KBM-7 (cell line): ENCODE data around the gene P2RY1.
"Not testable (repeated sequence)": the region's sequence is repeated elsewhere in the genome, so short reads cannot be mapped to it uniquely, and the experiment has no call there.

ENCODE experiments used
- DNase-seq: peaks from one replicate; pipeline ENCODE4 v3.0.0-alpha.2; 2015
- in situ Hi-C: fragments of 300-500 bp; cut with MboI; formaldehyde crosslinking; loops from 2 replicates; pipeline ENCODE4 v1.14.3; 2020; ENCODE audit warnings: low sequenced_read_pairs, low pct_unique_long_range_greater_than_20kb, mixed read lengths

P2RY1 gene

DNA sequence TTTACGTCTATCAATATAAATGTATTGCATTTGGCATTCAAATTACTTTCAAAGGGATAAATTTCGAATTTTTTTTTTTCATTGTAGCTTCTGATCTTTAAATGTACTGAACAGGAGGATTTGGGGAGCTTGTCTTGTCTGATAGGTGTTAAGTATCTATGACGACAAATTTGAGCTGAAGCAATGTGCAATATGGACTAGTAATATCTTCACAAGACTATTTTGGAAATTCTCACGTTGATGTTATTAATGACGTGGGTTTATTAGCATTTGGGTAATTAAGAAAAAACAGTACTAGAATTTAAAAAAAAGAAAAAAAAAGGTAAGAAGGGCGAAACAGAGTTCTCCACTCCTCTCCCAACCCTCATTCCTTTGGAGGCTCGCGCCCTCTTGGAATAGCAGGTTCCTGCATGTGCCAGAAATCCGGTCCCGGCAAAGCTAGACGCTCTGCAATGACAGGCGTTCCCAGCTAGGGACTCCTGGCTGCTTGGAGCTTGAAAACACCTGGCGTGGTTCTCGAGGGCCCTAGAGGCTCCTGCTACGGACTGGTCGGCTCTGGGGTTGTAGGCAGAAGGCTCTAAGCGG is 648 bp upstream of the P2RY1 start:
- in situ Hi-C loops, result no loop called here
- DNase-seq, result no peak

- in situ Hi-C loops, result no loop called here
- DNase-seq, result peak; percentile 46
Observed at GRCh38 chr3:152835601-152836102, 721 bp downstream of the P2RY1 start.

GRCh38 chr3:152836269-152836668 is 1.3 kb downstream of the P2RY1 start:
- DNase-seq, result no peak
- in situ Hi-C loops, result no loop called here

- DNase-seq, result no peak
- in situ Hi-C loops, result no loop called here
Observed at GRCh38 chr3:152839511-152839910, 4.6 kb downstream of the P2RY1 start.

DNA sequence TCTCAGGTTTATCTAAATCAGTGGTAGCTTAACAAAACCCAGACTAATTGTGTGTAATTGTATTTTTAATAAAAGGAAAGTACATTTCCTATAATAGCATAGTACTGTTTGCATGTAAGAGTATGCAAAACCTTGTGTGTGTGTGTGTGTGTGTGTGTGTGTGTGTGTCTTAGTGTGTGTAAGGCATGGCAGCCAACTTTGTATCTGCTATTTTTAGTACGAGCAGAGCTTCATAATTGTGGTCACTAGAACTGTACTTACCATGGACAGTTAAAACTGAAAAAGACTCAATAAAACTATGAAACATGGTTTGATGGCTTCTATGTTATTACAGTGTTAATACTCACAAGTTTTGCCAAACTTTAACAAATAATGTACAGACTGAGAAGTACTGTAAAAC is 6.2 kb downstream of the P2RY1 start:
- no peak for DNase-seq
- in situ Hi-C loops, result no loop called here

DNA sequence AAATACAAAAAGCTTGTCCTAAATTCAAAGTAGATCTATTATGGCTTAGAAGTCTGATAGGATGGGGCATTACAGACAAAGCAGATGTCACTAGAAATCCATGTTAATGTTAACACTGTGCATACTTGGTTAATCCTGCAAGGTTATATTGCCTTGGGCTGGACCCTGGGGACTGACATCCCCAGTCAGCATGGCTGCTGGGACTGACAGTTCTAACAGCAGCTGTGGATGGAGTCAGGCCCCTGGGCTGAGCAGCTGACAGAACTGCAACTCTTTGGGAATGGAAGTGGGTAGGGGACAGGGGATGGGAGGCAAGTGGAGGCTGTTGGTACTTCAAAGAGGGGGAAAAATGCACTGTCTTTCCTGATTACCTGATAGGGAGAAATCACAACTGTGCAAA is 7.5 kb downstream of the P2RY1 start:
- no peak for DNase-seq
- in situ Hi-C loops, result no loop called here

- in situ Hi-C loops, result no loop called here
Observed at GRCh38 chr3:152843955-152844354, 9.0 kb downstream of the P2RY1 start.

DNA sequence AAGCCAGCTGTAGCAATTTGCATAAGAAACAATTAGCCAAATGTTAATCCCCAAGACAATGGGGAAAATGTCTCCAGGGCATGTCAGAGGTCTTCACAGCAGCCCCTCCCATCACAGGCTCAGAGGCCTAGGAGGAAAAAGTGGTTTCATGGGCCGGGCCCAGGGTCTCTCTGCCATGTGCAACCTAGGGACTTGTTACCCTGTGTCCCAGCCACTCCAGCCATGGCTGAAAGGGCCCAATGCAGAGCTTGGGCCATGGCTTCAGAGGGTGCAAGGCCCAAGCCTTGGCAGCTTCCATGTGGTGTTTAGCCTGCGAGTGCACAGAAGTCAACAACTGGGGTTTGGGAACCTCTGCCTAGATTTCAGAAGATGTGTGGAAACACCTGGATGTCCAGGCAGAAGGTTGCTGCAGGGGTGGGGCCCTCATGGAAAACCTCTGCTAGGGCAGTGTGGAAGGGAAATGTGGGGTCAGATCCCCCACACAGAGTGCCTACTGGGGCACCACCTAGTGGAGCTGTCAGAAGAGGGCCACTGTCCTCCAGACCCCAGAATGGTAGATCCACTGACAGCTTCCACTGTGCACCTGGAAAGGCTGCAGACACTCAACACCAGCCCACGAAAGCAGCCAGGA is 11.8 kb downstream of the P2RY1 start:
- DNase-seq, in situ Hi-C loops: not testable (repeated sequence)

More at GRCh38 chr3:152843955-152844354, 9.0 kb downstream of the P2RY1 start:
- DNase-seq, result no peak

DNA sequence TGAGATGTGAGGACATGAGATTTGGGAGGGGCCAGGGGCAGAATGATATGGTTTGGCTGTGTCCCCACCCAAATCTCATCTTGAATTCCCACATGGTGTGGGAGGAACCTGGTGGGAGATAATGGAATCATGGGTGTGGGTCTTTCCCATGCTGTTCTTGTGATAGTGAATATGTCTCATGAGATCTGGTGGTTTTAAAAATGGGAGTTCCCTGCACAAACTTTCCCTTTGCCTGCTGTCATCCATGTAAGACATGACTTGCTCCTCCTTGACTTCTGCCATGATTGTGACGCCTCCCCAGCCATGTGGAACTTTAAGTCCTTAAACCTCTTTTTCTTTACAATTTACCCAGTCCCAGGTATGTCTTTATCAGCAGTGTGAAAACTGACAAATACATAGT is 12.7 kb downstream of the P2RY1 start:
- DNase-seq, in situ Hi-C loops: not testable (repeated sequence)

GRCh38 chr3:152849996-152850578 is 15.2 kb downstream of the P2RY1 start:
- in situ Hi-C loops, result no loop called here
- DNase-seq, result no peak

DNA sequence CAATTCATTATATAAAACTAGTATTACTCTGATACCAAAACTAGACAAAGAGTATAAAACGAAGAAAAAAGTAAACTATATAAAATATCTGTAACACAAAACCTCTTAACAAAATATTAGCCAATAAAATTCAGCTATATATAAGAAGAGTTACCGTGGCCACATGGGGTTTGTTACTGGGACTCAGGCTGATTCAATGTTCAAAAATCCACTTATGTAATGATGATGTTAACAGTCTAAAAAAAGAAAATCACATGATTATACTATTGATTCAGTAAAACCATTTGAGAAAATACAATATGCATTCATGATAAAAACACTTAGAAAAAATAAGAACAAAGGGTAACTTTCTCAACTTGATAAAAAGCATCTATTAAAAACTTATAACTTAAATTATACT is 18.3 kb downstream of the P2RY1 start:
- no peak for DNase-seq
- in situ Hi-C loops, result no loop called here

- DNase-seq, result no peak
- in situ Hi-C loops, result no loop called here
Observed at GRCh38 chr3:152857082-152857481, 22.2 kb downstream of the P2RY1 start.

GRCh38 chr3:152858170-152858800 is 23.4 kb downstream of the P2RY1 start:
- in situ Hi-C loops, result no loop called here
- DNase-seq, result no peak

- DNase-seq, result no peak
Observed at GRCh38 chr3:152860736-152861135, 25.8 kb downstream of the P2RY1 start.

DNA sequence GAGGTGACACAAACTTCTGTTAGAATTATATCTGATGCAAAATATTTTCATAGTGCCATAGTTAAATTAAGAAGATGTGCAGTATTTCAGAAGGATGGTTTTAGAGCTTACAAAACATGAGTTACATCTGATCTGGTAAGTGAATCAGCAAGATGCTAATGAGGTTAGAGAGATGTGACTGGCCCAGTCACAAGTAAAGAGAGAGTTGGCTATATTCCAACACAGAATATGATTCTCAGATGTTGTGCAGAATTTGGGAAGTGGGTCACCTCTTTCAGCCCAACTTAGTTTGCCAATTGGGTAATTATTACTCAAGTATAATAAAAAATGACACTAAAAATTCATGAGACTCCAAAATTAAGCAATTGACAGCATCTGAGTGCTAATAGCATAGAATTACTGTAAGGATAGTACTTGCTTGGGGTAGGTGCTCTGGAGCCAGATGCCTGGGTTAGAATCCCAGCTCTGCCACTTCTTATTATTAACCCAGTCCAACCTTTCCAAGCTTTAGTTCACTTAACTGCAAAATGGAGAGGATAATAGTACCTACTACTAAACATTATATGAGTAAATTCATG is 30.8 kb downstream of the P2RY1 start:
- no peak for DNase-seq
- in situ Hi-C loops, result no loop called here

More at GRCh38 chr3:152860736-152861135, 25.8 kb downstream of the P2RY1 start:
- in situ Hi-C loops, result no loop called here

- in situ Hi-C loops, result no loop called here
- DNase-seq, result peak; percentile 53
Observed at GRCh38 chr3:152870027-152870426, 35.1 kb downstream of the P2RY1 start.

DNA sequence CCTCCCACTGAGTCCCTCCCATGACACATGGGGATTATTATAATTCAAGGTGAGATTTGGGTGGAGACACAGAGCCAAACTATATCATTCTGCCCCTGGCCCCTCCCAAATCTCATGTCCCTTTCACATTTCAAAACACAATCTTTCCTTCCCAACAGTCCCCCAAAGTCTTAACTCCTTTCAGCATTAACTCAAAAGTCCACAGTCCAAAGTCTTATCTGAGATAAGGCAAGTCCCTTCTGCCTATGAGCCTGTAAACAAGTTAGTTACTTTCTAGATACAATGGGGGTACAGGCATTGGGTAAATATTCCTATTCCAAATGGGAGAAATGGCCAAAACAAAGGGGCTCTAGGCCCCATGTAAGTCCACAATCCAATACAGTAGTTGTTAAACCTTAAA is 38.4 kb downstream of the P2RY1 start:
- DNase-seq, in situ Hi-C loops: not testable (repeated sequence)

- in situ Hi-C loops, result no loop called here
- no peak for DNase-seq
Observed at GRCh38 chr3:152874896-152875749, 40.2 kb downstream of the P2RY1 start.
